Left colon (tissue), 2 donors: Measurements from ENCODE around the gene GRB14. TPM values are rescaled to one million over a fixed set of nuclear protein-coding genes. Genes with fewer than 3 reads are reported as not detected.

ENCODE experiments used
- ATAC-seq: fragments of 200-7000 bp; cut with Tn5 transposase; one replicate; pipeline ENCODE4 v1.9.1; 2020; ENCODE audit warnings: mild to moderate bottlenecking, moderate library complexity
- DNase-seq, 2 donors: peaks; one replicate each; pipeline ENCODE4 v3.0.0-alpha.2; 2020
- intact Hi-C, 2 donors: fragments of 100-400 bp; cut with DNase I in 1 of 2; cut with micrococcal nuclease in 1 of 2; formaldehyde crosslinking; loops; one replicate each; pipeline versions ENCODE4 v1.11.2 to v1.14.0; 2022; cut with DNase I, micrococcal nuclease
- total RNA-seq, 2 donors: library from RNA; stranded (reverse); fragmentation: NEBNext Ultra II Directional; extraction: Animal tissue kit (Norgen Biotek cat#: 25700); gene quantifications; one replicate each; pipeline ENCODE4 v1.2.1, GENCODE V29; 2021
- donor health status: DM: no; HTN: no; CAD: no.
- donor health status: DM: yes; HTN: yes; CAD: no.

Gene GRB14
- total RNA-seq, 2 donors from 2014 or later: 1.2 to 1.6 TPM

- DNase-seq (no peak), ATAC-seq (no peak)
- intact Hi-C loops: no loop called here
Observed at GRCh38 chr2:164621764-164622105, 453 bp upstream of the GRB14 start.

DNA sequence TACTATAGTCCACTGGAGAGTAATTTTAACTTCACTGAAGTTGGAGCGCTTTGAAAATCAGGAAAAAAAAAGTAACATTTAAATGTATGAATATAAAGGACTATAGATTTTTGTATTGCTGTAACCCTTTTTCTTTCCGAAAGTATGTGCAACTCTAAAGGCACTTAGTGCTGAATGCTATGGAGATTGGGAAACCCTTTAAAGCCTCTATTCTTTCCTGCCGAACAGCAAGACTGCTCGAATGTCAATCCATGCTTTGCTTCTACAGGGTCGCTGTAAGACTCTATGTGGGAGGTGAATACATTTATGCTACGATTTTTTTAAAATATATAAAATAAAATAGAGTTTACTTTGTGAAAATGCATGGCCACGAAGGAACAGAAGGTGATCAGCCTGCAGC, 825 bp downstream of the GRB14 start:
- intact Hi-C loops: no loop called here
- DNase-seq (no peak), ATAC-seq (no peak)

DNA sequence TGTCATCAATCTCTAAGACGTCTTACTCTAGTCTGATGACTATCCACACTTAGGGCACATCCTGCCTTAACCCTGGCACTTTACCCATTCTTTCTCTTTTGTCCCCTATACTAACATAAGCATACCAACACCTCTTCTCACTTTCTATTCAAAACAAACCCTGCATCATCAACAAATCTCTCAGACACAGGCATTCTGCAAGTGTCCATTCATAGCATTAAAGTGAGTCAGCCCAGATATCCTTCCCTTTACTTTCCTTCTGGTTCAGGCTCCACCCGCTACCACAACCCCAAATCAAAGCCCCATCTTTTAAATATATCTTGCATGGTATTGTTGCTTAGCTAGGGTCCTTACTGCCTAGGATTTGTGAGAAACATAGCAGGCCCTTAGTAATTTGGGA, 3.8 kb downstream of the GRB14 start:
- DNase-seq (no peak), ATAC-seq (no peak)
- intact Hi-C loops: no loop called here

DNA sequence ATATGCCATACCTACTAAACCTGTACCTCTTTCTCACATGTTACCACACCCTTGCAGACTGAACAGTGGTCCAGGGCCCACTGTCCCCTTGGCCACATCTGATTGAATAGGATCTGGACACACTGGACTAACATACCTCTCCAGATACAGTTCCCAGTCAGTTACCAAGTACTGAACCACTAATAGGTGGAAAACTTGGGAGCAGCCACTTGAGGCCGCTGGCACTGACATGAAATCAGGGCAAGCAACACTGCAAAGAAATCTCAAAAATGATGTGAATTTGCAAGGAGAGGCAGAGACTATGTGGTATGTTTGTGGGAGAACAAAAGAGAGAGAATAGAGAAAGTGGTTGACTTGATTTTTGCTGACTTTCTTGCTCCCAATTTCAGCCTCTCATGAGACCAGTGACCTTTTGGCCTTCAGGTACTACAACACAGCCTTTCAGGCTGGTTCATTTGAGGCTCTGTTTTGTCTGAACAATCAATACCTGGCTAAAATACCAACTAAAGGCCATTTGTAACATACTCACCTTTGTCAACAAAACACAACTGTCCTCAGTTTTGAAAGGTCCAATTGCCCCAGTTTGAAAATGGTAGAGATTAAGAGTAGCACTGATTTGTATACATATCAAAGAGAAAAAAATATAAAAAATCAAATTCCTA, 7.8 kb downstream of the GRB14 start:
- no peak for ATAC-seq
- intact Hi-C loops: no loop called here

GRCh38 chr2:164609790-164610189, 11.5 kb downstream of the GRB14 start:
- intact Hi-C loops: no loop called here
- DNase-seq: no peak
- ATAC-seq: no peak

More for the DNA sequence above, 7.8 kb downstream of the GRB14 start:
- no peak for DNase-seq

DNA sequence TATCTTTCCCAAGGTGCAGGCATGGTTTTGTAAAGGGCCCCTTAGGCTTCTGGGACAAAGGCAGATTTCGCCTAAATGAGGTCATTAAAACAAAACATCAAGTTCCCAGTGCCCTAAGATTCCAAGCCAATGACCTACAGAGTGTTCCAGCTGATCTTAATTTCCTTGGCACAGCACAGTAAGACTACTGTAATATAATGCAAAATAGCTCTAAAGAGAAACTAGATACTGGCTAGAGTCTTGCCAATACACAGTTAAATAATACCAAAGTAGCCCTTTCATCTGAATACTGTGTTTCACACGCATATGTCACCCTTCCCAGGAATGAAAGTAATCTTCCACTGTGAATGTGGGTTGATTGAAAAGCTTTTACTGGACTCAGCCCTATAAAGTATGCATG, 14.7 kb downstream of the GRB14 start:
- DNase-seq (no peak), ATAC-seq (no peak)
- intact Hi-C loops: no loop called here

DNA sequence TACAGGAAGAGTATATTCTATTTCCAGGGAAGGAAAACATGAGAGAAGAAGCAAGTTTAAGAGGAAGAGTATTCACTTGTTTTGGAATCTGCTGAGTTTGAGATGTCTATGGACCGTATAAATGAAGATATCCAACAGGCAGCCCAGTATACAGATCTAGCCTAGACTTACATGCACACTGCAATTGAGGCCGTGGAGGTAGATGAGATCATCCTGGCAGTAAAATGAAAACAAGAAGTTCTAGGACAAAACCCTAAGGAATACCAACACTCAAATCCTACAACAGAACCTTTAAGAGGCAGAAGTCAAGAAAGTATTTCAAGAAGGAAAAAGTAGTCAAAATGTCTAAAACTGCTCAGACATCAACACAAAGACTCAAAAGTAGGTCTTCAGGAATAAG, 16.0 kb downstream of the GRB14 start:
- no peak for ATAC-seq
- no peak for DNase-seq
- intact Hi-C loops: no loop called here

DNA sequence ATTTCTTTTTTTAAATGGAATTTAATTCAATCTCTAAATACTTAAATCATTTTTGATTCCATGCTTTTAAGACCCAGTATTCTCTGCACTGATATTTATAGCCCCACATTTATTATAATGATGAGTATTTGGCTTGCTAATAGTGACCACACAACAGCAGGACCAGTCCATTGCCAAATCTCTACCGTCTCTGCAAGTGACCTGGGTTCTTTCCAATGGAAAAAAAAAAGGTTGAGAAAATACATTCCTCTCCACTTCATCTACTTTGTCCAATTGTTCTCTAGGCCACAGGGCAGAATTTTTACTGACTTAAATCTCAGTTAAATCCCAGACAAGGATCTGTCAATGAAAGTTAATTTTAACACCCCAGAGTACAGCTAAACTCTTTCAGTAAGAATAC, 20.5 kb downstream of the GRB14 start:
- DNase-seq: no peak
- intact Hi-C loops: no loop called here
- ATAC-seq: no peak

DNA sequence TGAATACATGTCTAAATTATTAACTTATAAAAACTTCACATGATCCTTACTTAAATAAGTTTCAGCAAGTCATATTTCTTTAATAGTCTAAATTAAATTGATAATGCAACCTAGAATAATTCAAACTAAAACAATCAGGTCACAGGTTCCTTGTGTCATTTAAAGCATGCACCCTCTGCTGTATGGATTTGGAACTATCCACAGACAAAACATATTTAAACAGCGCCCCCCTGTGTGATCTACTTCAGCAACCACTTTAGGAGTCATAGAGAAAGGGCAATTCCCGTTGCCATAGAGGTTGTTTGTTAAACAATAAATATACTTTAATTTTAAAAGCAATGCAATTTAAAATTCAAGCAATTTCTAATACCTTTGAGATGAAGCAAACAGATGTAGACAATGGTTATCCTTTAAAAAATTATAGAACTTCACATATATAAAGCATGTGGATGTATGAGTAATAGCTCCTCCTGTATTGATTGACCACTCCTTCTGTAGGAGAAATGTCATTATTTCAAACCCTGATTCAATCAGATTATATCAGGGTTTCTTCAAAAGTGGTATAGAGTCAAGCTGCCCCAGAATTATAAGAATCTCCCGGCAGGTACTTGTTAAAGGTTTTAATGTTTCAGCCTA, 21.2 kb downstream of the GRB14 start:
- intact Hi-C loops: no loop called here
- ATAC-seq (peak; percentile 77), DNase-seq (peak in 1 of 2 donors; percentile 34)

DNA sequence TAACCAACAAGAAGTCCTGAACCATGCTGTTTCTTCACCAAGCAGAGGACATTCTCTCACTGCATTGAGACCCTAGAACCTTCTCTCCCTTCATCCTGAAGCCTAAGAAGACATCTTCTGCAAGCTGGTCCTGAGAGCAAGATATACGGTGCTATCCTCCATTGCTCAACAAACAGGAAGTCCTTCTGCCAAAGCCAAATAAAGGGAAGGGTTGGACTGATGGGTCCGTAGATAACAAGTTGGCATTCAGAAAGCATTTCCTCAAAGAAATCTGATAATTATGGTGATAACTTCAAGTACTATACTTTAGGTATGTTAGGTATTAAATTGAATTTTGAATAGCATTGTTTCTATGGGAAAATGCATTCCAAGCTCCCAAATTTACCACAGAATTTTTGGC, 23.3 kb downstream of the GRB14 start:
- intact Hi-C loops: no loop called here
- ATAC-seq (no peak), DNase-seq (no peak)

DNA sequence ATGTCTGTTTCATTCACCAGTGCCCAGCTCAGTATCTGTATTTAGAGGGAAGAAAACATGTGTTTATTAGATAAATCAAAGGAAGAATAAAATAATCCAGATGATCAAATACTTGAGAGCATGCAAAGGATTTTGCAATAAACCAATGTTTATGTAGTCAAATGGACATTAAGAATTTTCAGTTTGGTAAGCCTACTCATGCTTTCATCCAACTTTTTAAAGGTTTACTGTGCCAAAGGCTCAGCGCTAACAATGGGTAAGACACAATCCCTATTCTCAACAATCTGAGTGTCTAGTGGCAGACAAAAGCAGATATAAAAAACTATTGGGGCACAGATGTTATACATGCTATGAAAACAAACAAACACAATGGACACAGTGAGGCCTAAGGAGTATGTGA, 26.3 kb downstream of the GRB14 start:
- intact Hi-C loops: no loop called here
- DNase-seq: no peak
- ATAC-seq: no peak

GRCh38 chr2:164593959-164594358, 27.3 kb downstream of the GRB14 start:
- DNase-seq (no peak), ATAC-seq (no peak)
- intact Hi-C loops: no loop called here

DNA sequence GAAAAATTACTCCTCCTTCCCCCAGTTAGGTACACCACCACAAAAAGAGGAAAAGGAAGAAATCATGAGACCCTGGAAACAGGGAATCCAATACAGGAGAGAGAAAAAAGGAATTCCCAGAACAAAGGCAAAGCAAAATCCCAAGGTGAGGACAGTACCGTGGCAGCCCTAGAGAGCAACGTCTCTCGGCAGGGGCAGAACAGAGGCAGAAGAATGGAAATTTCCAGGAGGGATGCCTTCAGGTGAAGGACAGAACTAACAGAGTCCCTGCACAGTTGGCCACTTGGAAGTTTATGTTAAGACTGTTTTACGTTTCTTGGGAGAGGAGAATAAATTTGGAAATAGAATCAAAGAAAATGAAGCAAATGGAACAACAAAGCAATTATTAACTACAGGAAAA, 27.7 kb downstream of the GRB14 start:
- DNase-seq: no peak
- intact Hi-C loops: no loop called here
- ATAC-seq: no peak

GRCh38 chr2:164589522-164589921, 31.8 kb downstream of the GRB14 start:
- no peak for ATAC-seq
- no peak for DNase-seq
- intact Hi-C loops: no loop called here

DNA sequence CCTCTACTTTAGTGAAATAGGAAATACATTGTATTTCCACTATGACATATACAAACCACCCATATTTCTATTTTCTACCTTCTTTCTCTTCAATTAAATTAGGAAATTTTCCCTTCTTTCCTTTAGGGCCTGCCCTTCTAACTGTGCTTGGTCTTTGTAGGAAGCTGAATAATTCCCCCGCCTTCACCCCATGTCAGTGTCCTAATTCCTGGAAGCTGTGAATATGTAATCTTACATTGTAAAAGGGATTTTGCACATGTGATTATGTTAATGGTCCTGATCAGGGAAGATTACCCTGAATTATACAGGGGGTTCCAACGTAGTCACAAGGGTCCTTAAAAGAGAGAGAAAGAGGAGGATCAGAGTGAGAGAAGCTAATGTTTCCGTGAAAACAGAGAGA, 40.2 kb downstream of the GRB14 start:
- intact Hi-C loops: no loop called here
- DNase-seq: no peak
- no peak for ATAC-seq

DNA sequence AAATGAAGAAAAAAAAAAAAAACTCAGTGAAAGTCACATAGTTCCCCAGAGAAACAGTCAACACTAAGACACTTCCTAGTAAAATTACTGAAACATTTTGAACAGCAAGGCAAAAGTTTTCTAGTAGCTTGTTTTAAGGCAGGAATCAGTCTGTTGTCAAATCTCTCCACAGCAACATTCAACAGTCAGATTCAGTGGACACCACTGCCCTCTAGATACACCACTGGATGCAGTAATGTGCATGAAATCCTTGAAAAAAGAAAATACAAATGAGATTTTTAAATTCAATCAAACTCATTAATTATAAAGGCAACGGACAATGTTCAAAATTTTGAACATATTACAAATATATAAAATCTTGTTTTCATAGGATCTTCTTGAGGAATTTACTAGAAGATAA, 46.4 kb downstream of the GRB14 start:
- ATAC-seq (no peak), DNase-seq (no peak)
- intact Hi-C loops: no loop called here

DNA sequence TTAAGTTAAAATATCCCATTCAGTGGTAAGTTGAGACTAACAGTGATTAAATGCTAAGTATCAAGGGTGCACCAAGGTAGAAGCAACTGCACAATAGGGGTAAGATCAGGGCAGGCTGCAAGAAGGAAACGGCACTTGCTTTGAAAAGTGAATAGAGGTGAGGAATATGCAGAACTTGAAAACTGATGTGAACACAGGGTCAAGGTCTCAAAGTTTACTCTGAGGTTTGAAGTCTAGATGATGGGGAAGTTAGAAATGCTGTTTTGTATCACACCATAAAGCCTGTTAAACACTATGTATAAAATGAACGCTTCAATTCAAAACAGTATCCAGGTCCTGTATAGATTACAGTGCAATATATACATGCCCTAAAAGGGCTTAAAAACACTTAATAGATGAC, 50.8 kb downstream of the GRB14 start:
- intact Hi-C loops: no loop called here
- ATAC-seq (no peak), DNase-seq (no peak)

GRCh38 chr2:164569378-164569777, 51.9 kb downstream of the GRB14 start:
- ATAC-seq (no peak), DNase-seq (no peak)
- intact Hi-C loops: no loop called here

DNA sequence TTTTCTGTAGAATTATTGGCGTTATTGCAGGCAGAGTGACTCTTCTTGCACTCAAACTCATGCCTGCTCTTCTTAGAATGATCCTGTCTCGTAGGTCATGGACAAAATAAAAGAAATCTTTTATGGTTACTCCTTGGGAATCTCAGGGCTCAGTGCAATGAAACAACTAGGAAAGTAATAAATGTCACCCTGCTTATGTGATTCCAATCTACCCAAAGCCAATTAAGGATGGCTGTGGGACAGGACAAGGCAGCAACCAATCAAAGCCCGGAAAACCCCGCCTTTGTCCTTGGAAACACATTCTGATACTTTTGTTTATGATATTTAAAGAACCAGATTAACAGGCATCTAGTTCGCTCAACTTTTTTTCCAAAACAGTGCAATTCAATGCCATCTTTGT, 53.0 kb downstream of the GRB14 start:
- ATAC-seq: no peak
- intact Hi-C loops: no loop called here
- no peak for DNase-seq

- ATAC-seq (no peak), DNase-seq (no peak)
- intact Hi-C loops: no loop called here
Observed at GRCh38 chr2:164567335-164567989, 53.8 kb downstream of the GRB14 start.

- DNase-seq: no peak
- no peak for ATAC-seq
- intact Hi-C loops: no loop called here
Observed at GRCh38 chr2:164565359-164565758, 55.9 kb downstream of the GRB14 start.
